Heart right ventricle (tissue), 16 donors: ENCODE data around the gene RBM38. TPM values are rescaled to one million over a fixed set of nuclear protein-coding genes. Genes with fewer than 3 reads are reported as not detected.

Experiments
- ATAC-seq, 8 donors: fragments of 200-7000 bp; cut with Tn5 transposase; one replicate each; pipeline ENCODE4 v1.9.1; 2020; ENCODE audit warnings: mild to moderate bottlenecking in 8 of 8, moderate library complexity in 8 of 8, moderate number of reproducible peaks in 1 of 8
- DNase-seq, 2 donors: peaks; one replicate each; pipeline ENCODE4 v3.0.0-alpha.2; 2020
- H3K27ac ChIP-seq, 10 donors: fragments of 200-600 bp; sonication (generic) in 2 of 10; one replicate each; pipeline versions ENCODE4 v1.5.0 to v1.8.0; 2020 to 2022; ENCODE audit warnings: mild to moderate bottlenecking in 3 of 10
- H3K27me3 ChIP-seq, 7 donors: fragments of 200-600 bp; one replicate each; pipeline ENCODE4 v1.8.0; 2021 to 2022; ENCODE audit warnings: mild to moderate bottlenecking in 2 of 7
- H3K36me3 ChIP-seq, 9 donors: fragments of 200-600 bp; sonication (generic) in 1 of 9; one replicate each; pipeline versions ENCODE4 v1.5.0 to v1.8.0; 2020 to 2022; ENCODE audit warnings: mild to moderate bottlenecking in 2 of 9
- H3K4me1 ChIP-seq, 9 donors: fragments of 200-600 bp; sonication (generic) in 1 of 9; one replicate each; pipeline versions ENCODE4 v1.5.0 to v1.8.0; 2020 to 2022; ENCODE audit warnings: mild to moderate bottlenecking in 4 of 9
- H3K4me3 ChIP-seq, 10 donors: fragments of 200-600 bp; sonication (generic) in 2 of 10; one replicate each; pipeline versions ENCODE4 v1.5.0 to v1.8.0; 2020 to 2022; ENCODE audit warnings: mild to moderate bottlenecking in 7 of 10, moderate library complexity in 2 of 10
- H3K9me3 ChIP-seq, 11 donors: fragments of 200-600 bp in 10 of 11; sonication (generic) in 2 of 11; one replicate each; pipeline versions ENCODE4 v1.5.0 to v1.8.0; 2013 to 2022; ENCODE audit warnings: mild to moderate bottlenecking in 2 of 11, control low read depth in 1 of 11, moderate library complexity in 1 of 11
- CTCF ChIP-seq, 9 donors: fragments of 200-600 bp; sonication (generic) in 2 of 9; IDR thresholded peaks; one replicate each; pipeline versions ENCODE4 v1.5.0 to v1.8.0; 2021 to 2022; ENCODE audit warnings: antibody characterized with exemption in 9 of 9, mild to moderate bottlenecking in 5 of 9, moderate library complexity in 1 of 9
- WGBS, 2 donors: extraction: QIAGEN DNeasy Blood & Tissue Kit; methylation state at CpG; one replicate each; pipeline ENCODE4 v1.1.7; 2013; ENCODE audit warnings: inconsistent platforms in 1 of 2; 5-methylcytosine and 5-hydroxymethylcytosine counted together
- intact Hi-C, 10 donors: fragments of 100-400 bp; cut with DNase I; formaldehyde crosslinking; loops; one replicate each; pipeline versions ENCODE4 v1.11.1 to v1.14.2; 2022
- polyA plus RNA-seq, 2 donors: library from polyadenylated mRNA; stranded (reverse); fragments of 200-250 nt; gene quantifications; one replicate each; pipeline ENCODE4 v1.2.3, GENCODE V29; 2013
- total RNA-seq, 10 donors: library from RNA; stranded (reverse); fragmentation: NEBNext Ultra II Directional in 3 of 10; extraction: Animal tissue kit (Norgen Biotek cat#: 25700) in 3 of 10; gene quantifications; one replicate each; pipeline versions ENCODE4 v1.2.1 to v1.2.4, GENCODE V29; 2021 to 2023
- donor health status: Arrhythmogenic right ventricular cardiomyopathy.
- donor health status: ischemic (EF 13 %, LVEDD 7.1; RV severe dilation, severe dysfunction).
- donor health status: healthy with polysubstance abuse.
- donor health status: DM: no; HTN: yes; CAD: no.
- donor health status: DM: no; HTN: no; CAD: no.
- donor health status: ischemic (EF 25% LVEDD 6.9; RV normal size, moderate dysfunction).
- donor health status: ischemic (EF 25% LVEDD 5.7; RV mildly dilated, moderate dysfunction).
- donor health status: healthy.
- donor health status: DM: yes; HTN: yes; CAD: no.
- donor health status: Ischemic cardiomyopathy.
- donor health status: ischemic (EF 35%, LVEDD 5.7; RV mildly dilated, moderate dysfunction).
- donor health status: nonischemic (EF 11% LVEDD 7.7; RV severe dilation, severe dysfunction).
- donor health status: DM: yes; HTN: yes; CAD: no.
- donor health status: PGD.
- donor health status: ischemic (EF 29% LVEDD 5.4; RV normal size, mild dysfunction).
- donor health status: nonischemic (EF 23%, LVEDD 6.1; RV moderate dilation, normal function).

RBM38 gene
- total and polyA plus RNA-seq, 12 donors, result 35.5 to 119 (median 50.2) TPM

GRCh38 chr20:57375652-57376230 is 15.5 kb upstream of the RBM38 start:
- no peak for DNase-seq
- peak in 6 of 8 donors; percentile 10 to 34 (median 21) for ATAC-seq
- no peak for TF ChIP-seq CTCF (IDR thresholded peaks at IDR 0.05)
- intact Hi-C loops, result loop anchor here in 2 of 10 donors (10.0 kb wide), 1 partner anchor 219 kb away; no protein-coding TSS in a partner anchor
- H3K4me3 ChIP-seq, result peak overlapping the region in 2 of 10 donors; percentile 5 to 37
- H3K36me3 ChIP-seq, result peaks cover 0 to 99% (median 12%) of the 10 kb centered on the region in 9 donors
- H3K9me3 ChIP-seq, result no peaks in the 10 kb centered on the region
- H3K27ac ChIP-seq, result peak overlapping the region in 4 of 10 donors; percentile 35 to 81 (median 39)
- WGBS, 2 donors, result 84 to 88% methylated on average over 10 of the region's 10 CpGs
- H3K27me3 ChIP-seq, result no peaks in the 10 kb centered on the region
- H3K4me1 ChIP-seq, result peaks cover 0 to 25% (median 12%) of the 10 kb centered on the region in 9 donors

DNA sequence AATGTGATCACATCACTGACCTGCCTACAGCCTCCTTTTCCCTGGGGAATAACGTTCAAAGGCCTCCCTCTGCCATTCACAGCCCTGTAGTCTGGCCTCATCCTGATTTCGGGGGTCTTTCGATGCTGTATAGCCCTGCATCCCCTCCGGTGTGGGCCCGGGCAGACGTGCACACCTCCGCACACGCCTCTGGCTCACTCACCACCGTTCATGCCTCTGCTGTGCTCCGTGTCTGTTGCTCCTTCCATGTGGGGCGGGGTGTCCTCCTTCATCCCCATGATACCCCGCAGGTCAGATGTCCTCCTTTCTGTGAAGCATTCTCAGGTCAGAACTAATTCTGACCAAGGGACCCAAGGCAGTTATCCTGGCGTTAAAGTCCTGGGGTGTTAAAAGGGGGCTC is 13.8 kb upstream of the RBM38 start:
- WGBS, 2 donors, result 84 to 87% methylated on average over 13 of the region's 13 CpGs
- TF ChIP-seq CTCF (IDR thresholded peaks at IDR 0.05), result no peak
- Histone ChIP-seq H3K27ac (no peak overlapping the region), H3K4me1 (peaks cover 0 to 25% (median 12%) of the 10 kb centered on the region in 9 donors), H3K9me3 (no peaks in the 10 kb centered on the region), H3K27me3 (no peaks in the 10 kb centered on the region), H3K36me3 (peaks cover 0 to 88% (median 12%) of the 10 kb centered on the region in 9 donors), H3K4me3 (no peak overlapping the region)
- intact Hi-C loops, result loop anchor here in 2 of 10 donors (10.0 kb wide), 1 partner anchor 217 kb away; no protein-coding TSS in a partner anchor
- ATAC-seq (no peak), DNase-seq (no peak)

- intact Hi-C loops, result loop anchor here in 2 of 10 donors (10.0 kb wide), 1 partner anchor 217 kb away; no protein-coding TSS in a partner anchor
- DNase-seq (no peak), ATAC-seq (no peak)
- Histone ChIP-seq H3K27me3 (no peaks in the 10 kb centered on the region), H3K4me1 (peaks cover 0 to 25% (median 12%) of the 10 kb centered on the region in 9 donors), H3K36me3 (peaks cover 0 to 81% (median 12%) of the 10 kb centered on the region in 9 donors), H3K4me3 (no peak overlapping the region), H3K9me3 (no peaks in the 10 kb centered on the region), H3K27ac (no peak overlapping the region)
- no peak for TF ChIP-seq CTCF (IDR thresholded peaks at IDR 0.05)
- 87 to 90% methylated on average over 16 of the region's 16 CpGs for WGBS, 2 donors
These were observed 13.1 kb upstream of the RBM38 start for GRCh38 chr20:57378107-57378506.

- H3K36me3 ChIP-seq, result peaks cover 0 to 74% (median 9%) of the 10 kb centered on the region in 9 donors
- H3K4me1 ChIP-seq, result peaks cover 0 to 25% (median 12%) of the 10 kb centered on the region in 9 donors
- no peak for DNase-seq
- intact Hi-C loops, result loop anchor here in 2 of 10 donors (10.0 kb wide), 1 partner anchor 216 kb away; no protein-coding TSS in a partner anchor
- H3K27ac ChIP-seq, result no peak overlapping the region
- TF ChIP-seq CTCF (IDR thresholded peaks at IDR 0.05), result no peak
- no peaks in the 10 kb centered on the region for H3K27me3 ChIP-seq
- ATAC-seq, result no peak
- WGBS, 2 donors, result 87 to 93% methylated on average over 4 of the region's 4 CpGs
- H3K9me3 ChIP-seq, result no peaks in the 10 kb centered on the region
- no peak overlapping the region for H3K4me3 ChIP-seq
These were observed 12.4 kb upstream of the RBM38 start for GRCh38 chr20:57378646-57379262.
